IPS-20b (cell line): ENCODE results near the gene SMIM27.
"Not testable (repeated sequence)": the region's sequence is repeated elsewhere in the genome, so short reads cannot be mapped to it uniquely, and the experiment has no call there.

Experiments used
- H3K27ac ChIP-seq: one replicate; pipeline ENCODE4 v1.5.1; 2013; ENCODE audit warnings: low read length
- H3K27me3 ChIP-seq: 2 replicates; pipeline ENCODE4 v1.6.1; 2013; ENCODE audit warnings: mild to moderate bottlenecking, low read length, inconsistent platforms; ENCODE audit not compliant: insufficient read depth
- H3K36me3 ChIP-seq: 2 replicates; pipeline ENCODE4 v1.6.1; 2013; ENCODE audit warnings: low read depth, mild to moderate bottlenecking, inconsistent platforms, low read length, moderate library complexity; ENCODE audit not compliant: insufficient read depth
- H3K4me1 ChIP-seq: 2 replicates; pipeline ENCODE4 v1.6.1; 2013; ENCODE audit warnings: mild to moderate bottlenecking, control low read depth, inconsistent platforms, low read length, moderate library complexity; ENCODE audit not compliant: insufficient read depth
- H3K4me3 ChIP-seq: 2 replicates; pipeline ENCODE4 v1.5.1; 2013; ENCODE audit warnings: mild to moderate bottlenecking, low read length, inconsistent platforms
- H3K9ac ChIP-seq: 2 replicates; pipeline ENCODE4 v1.6.1; 2013; ENCODE audit warnings: low read depth, mild to moderate bottlenecking, inconsistent platforms, low read length, moderate library complexity
- H3K9me3 ChIP-seq: 2 replicates; pipeline ENCODE4 v1.6.1; 2013; ENCODE audit warnings: mild to moderate bottlenecking, low read depth, low read length, inconsistent platforms; ENCODE audit not compliant: insufficient read depth

Gene SMIM27, protein sequence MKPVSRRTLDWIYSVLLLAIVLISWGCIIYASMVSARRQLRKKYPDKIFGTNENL

DNA sequence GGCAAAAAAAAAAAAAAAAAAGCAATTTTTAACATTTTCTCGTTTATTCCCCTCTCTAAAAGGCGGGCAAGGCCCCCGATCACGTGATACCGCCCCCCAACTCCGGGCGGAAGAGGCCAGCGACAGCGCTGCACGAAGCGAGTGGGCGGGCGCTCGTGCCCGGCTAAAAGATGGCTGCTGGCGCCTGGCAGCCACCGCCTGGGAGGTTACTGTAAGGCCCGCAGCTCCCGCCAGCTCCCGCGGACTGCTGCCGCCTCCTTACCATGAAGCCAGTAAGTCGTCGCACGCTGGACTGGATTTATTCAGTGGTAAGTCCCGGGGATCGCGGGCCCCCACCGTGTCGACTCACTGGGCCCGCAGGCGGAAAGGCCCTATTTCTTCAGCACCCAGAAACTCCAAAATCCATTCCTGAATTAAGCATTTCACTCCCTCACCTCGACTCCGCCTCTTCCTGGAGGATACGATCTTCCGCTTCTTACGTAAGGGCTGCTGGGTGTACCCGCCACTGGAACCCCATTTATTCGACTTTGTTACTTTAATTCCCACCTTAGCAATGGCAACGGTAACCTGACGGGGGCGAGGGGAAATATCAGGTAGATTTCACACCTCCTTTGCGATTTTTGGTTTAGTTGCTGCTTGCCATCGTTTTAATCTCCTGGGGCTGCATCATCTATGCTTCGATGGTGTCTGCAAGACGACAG is at the start of gene SMIM27, which contains the start of gene TOPORS:
Gene SMIM27 (plus strand): TSS at position 156 of the 701 bp plus-strand sequence. CDS start 108 bp downstream, at position 264.
Gene TOPORS (minus strand): TSS at position 415 of the 701 bp plus-strand sequence. CDS start 150 bp downstream, at position 265.
- Histone ChIP-seq H3K36me3 (peaks cover 11% of the 10 kb centered on the region), H3K9ac (peak within 1 kb of the TSS; percentile 98), H3K27ac (peak within 1 kb of the TSS; percentile 91), H3K27me3 (no peaks in the 10 kb centered on the region), H3K4me3 (peak within 1 kb of the TSS; percentile 94), H3K9me3 (no peaks in the 10 kb centered on the region), H3K4me1 (no peaks in the 10 kb centered on the region; the same call in 1 of the 2 replicates)

GRCh38 chr9:32502464-32502863 is 49.7 kb upstream of the SMIM27 start:
- no peaks in the 10 kb centered on the region for H3K27me3 ChIP-seq
- H3K9me3 ChIP-seq, result no peaks in the 10 kb centered on the region
- no peak overlapping the region for H3K9ac ChIP-seq
- H3K4me1 ChIP-seq, result peaks cover 8% of the 10 kb centered on the region; the same call in 1 of the 2 replicates
- no peak overlapping the region for H3K4me3 ChIP-seq
- no peak overlapping the region for H3K27ac ChIP-seq
- H3K36me3 ChIP-seq, result peaks cover 4% of the 10 kb centered on the region

DNA sequence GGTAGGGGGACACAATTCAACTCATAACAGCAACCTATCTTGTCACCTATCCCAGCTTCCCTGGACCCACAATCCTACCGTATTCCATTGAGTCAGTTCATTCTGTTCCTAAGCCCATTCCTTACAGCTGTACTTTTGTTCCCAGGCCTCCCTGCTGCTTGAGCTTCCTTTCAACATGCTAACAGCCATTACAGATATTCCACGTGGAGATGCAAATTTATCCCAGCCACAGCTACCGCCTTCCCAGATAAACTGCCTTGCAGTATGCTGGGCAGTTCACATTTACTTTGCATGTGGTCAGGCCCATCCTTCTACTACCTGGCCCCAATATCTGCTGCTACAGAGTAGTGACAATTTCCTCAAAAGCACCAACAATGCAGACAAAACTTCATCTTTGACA is 49.1 kb upstream of the SMIM27 start:
- Histone ChIP-seq H3K4me3 (no peak overlapping the region), H3K27ac (no peak overlapping the region), H3K9me3 (no peaks in the 10 kb centered on the region), H3K27me3 (no peaks in the 10 kb centered on the region), H3K4me1 (peaks cover 8% of the 10 kb centered on the region; the same call in 1 of the 2 replicates), H3K9ac (no peak overlapping the region; the same call in 1 of the 2 replicates), H3K36me3 (peaks cover 4% of the 10 kb centered on the region)

GRCh38 chr9:32508728-32509127 is 43.4 kb upstream of the SMIM27 start:
- peaks cover 10% of the 10 kb centered on the region; the same call in 1 of the 2 replicates for H3K4me1 ChIP-seq
- H3K36me3 ChIP-seq, result no peaks in the 10 kb centered on the region
- H3K27ac ChIP-seq, result peak overlapping the region; percentile 71
- H3K9me3 ChIP-seq, result no peaks in the 10 kb centered on the region
- no peak overlapping the region for H3K9ac ChIP-seq
- no peaks in the 10 kb centered on the region for H3K27me3 ChIP-seq
- no peak overlapping the region for H3K4me3 ChIP-seq

- Histone ChIP-seq H3K27ac (no peak overlapping the region), H3K36me3 (peaks cover 10% of the 10 kb centered on the region; the same call in 1 of the 2 replicates), H3K27me3 (no peaks in the 10 kb centered on the region), H3K9me3 (peaks cover 46% of the 10 kb centered on the region), H3K9ac (no peak overlapping the region), H3K4me1 (no peaks in the 10 kb centered on the region), H3K4me3 (no peak overlapping the region)
Measured at GRCh38 chr9:32516241-32516640, 35.9 kb upstream of the SMIM27 start.

- Histone ChIP-seq H3K4me3 (no peak overlapping the region), H3K27ac (no peak overlapping the region)
Measured at GRCh38 chr9:32518276-32518675, 33.9 kb upstream of the SMIM27 start.

DNA sequence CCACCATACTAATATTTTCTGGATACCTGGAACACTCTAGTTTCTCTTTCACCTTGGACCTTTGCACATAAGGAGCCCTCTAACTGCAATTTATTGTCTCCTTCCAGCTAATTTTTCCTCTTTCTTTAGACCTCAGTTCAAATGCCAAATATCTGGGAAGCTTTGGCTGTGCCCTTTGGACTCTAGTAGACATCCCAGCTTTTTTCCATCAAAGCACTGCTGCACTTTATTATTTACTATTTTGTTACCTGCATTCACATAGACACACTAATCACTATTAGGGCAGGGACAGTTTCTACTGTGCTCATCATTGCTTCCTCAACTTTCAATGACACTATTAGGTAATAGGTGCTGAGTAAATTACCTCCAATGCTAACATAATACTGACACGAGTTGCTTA is 28.2 kb upstream of the SMIM27 start:
- H3K4me1 ChIP-seq, result no peaks in the 10 kb centered on the region; the same call in 1 of the 2 replicates
- no peak overlapping the region for H3K4me3 ChIP-seq
- no peak overlapping the region for H3K9ac ChIP-seq
- no peaks in the 10 kb centered on the region for H3K27me3 ChIP-seq
- H3K36me3 ChIP-seq, result 0 out of 2 replicates have a peak, but pooled peaks cover 6% of the 10 kb centered on the region
- peaks cover 28% of the 10 kb centered on the region for H3K9me3 ChIP-seq
- no peak overlapping the region for H3K27ac ChIP-seq

More at GRCh38 chr9:32518276-32518675, 33.9 kb upstream of the SMIM27 start:
- no peaks in the 10 kb centered on the region for H3K27me3 ChIP-seq
- H3K4me1 ChIP-seq, result no peaks in the 10 kb centered on the region
- H3K9me3 ChIP-seq, result peaks cover 56% of the 10 kb centered on the region
- H3K36me3 ChIP-seq, result peaks cover 10% of the 10 kb centered on the region; the same call in 1 of the 2 replicates
- H3K9ac ChIP-seq, result no peak overlapping the region

DNA sequence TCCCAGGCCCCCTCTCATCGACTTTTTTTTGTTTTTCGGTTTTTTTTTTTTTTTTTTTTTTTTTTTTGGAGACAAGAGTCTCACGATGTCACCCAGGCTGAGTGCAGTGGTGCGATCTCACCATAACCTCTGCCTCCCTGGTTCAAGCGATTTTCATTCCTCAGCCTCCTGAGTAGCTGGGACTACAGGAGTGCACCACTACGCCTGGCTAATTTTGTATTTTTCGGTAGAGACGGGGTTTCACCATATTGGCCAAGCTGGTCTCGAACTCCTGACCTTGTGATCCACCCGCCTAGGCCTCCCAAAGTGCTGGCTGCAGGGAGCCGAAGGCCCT is 27.6 kb upstream of the SMIM27 start:
- H3K4me3 ChIP-seq, H3K36me3 ChIP-seq, H3K27me3 ChIP-seq, H3K9ac ChIP-seq, H3K27ac ChIP-seq, H3K4me1 ChIP-seq: not testable (repeated sequence)
- H3K9me3 ChIP-seq, result peaks cover 21% of the 10 kb centered on the region

DNA sequence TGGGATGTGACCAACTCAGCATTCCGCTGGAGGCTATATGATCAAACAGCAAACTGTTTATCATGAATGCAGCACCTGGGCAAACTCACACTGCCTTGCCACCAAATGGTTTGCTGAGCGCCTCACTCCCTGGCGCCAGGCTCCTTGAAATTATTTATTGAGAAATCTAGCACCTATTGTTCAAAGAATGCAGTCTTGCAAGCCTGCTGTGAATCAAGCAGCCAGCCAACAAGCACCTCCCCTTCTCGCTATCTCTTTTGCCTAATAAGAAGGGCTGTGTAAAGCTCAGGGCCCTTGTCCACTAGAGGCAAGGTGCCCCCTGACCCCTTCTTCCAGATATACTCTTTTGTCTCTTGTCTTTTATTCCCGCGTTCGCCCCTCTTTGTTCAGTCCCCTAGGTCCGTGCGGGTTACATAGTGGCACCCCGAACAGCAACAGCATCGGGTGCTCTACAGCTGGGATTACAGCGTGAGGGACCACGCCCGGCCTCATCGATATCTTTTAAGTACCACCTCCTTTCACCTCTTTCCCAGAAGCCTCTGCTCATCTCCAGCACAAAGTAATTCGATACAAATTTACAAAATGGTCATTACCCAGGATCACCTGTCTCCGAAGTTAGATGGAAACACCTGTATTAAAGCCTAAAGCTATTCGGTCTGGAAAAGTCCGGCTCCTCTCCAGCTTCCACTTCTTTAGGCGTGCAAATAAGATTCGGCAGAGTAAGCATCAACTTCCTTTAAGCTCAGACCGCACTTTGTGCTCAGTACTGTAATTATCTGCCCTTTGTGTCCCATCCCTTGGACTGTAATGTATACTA is 27.0 kb upstream of the SMIM27 start:
- H3K36me3 ChIP-seq, result 0 out of 2 replicates have a peak, but pooled peaks cover 2% of the 10 kb centered on the region
- H3K4me3 ChIP-seq, result peak overlapping the region; percentile 92
- H3K27ac ChIP-seq, result no peak overlapping the region
- H3K9me3 ChIP-seq, result peaks cover 16% of the 10 kb centered on the region; the same call in 1 of the 2 replicates
- H3K9ac ChIP-seq, result peak overlapping the region; percentile 78
- no peaks in the 10 kb centered on the region; the same call in 1 of the 2 replicates for H3K4me1 ChIP-seq
- no peaks in the 10 kb centered on the region for H3K27me3 ChIP-seq

DNA sequence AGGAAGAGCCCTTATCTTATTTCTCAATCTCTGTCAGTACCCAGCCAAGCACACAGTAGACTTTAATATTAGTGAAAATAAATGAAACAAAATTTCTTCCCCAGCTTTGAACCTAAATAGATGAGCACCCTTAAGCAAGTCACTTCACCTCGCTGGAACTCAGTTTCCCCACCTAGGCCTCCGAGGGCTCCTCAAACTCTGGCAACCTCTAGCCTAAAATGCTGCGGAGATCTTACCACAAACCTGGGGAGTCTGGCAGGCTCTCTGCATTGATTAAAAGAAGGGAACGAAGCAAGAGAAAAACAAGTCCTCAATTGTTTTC is 26.5 kb upstream of the SMIM27 start:
- Histone ChIP-seq H3K27me3 (no peaks in the 10 kb centered on the region), H3K9ac (peak overlapping the region; percentile 78), H3K9me3 (peaks cover 11% of the 10 kb centered on the region; the same call in 1 of the 2 replicates), H3K36me3 (no peaks in the 10 kb centered on the region), H3K4me1 (no peaks in the 10 kb centered on the region; the same call in 1 of the 2 replicates), H3K27ac (no peak overlapping the region), H3K4me3 (peak overlapping the region; percentile 92)

DNA sequence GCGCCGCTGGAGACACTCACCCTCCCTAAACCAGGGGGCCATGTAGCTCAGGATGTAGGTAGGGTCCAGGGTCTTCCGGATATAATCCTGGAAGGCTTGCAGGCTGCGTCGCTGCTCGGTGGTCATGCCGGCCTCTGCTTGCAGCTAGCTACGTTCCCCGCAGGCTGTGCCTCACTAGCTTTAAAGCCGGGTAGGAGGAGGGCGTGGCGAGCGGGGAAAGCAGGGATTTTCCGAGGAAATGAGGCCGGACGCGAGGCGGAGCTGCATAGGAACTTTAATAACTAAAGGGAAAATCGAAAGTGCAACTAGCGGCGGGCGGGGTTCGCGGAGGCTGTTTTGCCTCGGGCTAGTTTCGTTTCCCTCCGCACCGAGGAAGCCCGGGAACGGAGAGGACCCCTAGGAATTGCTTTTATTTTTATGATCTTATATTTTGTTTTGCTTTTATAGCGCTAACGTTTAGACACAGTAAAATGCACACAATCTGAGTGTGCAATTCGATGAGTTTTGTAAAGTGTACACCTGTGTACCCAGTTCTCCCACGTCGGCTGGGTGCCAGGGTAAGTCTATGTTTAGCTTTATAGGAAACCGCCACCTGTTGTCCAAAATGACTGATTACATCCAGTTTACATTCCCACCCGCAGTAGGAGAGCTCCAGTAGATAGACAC is 26.0 kb upstream of the SMIM27 start, which contains the start of gene RIGI:
Gene RIGI (minus strand): TSS at position 156 of the 666 bp plus-strand sequence. CDS start 30 bp downstream, at position 126.
- H3K4me3 ChIP-seq, result peak within 1 kb of the TSS; percentile 92
- H3K27ac ChIP-seq, result no peak within 1 kb of the TSS
- no peaks in the 10 kb centered on the region for H3K27me3 ChIP-seq
- H3K36me3 ChIP-seq, result no peaks in the 10 kb centered on the region
- H3K9me3 ChIP-seq, result peaks cover 11% of the 10 kb centered on the region; the same call in 1 of the 2 replicates
- H3K9ac ChIP-seq, result peak within 1 kb of the TSS; percentile 78
- no peaks in the 10 kb centered on the region; the same call in 1 of the 2 replicates for H3K4me1 ChIP-seq
